Measurements from ENCODE around the gene VMO1. TPM values are rescaled to one million over a fixed set of nuclear protein-coding genes. Genes with fewer than 3 reads are reported as not detected.

The VMO1 gene
- total RNA-seq, 1 donor from 2014 or later: not detected

DNA sequence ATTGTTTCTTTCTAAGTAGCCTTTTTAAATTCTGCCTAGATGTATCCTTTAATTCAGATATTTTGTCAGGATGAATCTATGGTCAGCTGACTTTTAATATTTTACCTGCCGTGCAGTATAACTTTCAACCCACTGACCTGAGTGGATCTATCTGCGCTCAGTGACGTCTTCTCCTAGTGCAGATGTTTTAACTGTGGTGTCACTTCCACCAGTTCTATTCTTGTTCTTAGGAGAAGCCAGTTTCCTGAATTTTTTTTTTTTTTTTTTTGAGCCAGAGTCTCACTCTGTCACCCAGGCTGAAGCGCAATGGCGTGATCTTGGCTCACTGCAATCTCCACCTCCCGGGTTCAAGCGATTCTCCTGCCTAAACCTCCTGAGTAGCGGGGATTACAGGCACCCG lies 19.4 kb downstream of the VMO1 start:
- Histone ChIP-seq H3K4me3 (ENCODE audit: low read depth, low read length) (no peak overlapping the region), H3K27me3 (ENCODE audit: control insufficient read depth, insufficient read depth, low read length) (peaks cover 3% of the 10 kb centered on the region), H3K36me3 (ENCODE audit: control insufficient read depth, insufficient read depth, low read length) (no peaks in the 10 kb centered on the region)
- TF ChIP-seq, protein P1, sequence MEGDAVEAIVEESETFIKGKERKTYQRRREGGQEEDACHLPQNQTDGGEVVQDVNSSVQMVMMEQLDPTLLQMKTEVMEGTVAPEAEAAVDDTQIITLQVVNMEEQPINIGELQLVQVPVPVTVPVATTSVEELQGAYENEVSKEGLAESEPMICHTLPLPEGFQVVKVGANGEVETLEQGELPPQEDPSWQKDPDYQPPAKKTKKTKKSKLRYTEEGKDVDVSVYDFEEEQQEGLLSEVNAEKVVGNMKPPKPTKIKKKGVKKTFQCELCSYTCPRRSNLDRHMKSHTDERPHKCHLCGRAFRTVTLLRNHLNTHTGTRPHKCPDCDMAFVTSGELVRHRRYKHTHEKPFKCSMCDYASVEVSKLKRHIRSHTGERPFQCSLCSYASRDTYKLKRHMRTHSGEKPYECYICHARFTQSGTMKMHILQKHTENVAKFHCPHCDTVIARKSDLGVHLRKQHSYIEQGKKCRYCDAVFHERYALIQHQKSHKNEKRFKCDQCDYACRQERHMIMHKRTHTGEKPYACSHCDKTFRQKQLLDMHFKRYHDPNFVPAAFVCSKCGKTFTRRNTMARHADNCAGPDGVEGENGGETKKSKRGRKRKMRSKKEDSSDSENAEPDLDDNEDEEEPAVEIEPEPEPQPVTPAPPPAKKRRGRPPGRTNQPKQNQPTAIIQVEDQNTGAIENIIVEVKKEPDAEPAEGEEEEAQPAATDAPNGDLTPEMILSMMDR (IDR thresholded peaks at IDR 0.05; ENCODE audit: insufficient read depth, low read length, poor library complexity, severe bottlenecking): no peak
- no peak for DNase-seq (ENCODE audit: low read depth)

- no peaks in the 10 kb centered on the region for H3K36me3 ChIP-seq (ENCODE audit: control insufficient read depth, insufficient read depth, low read length)
- no peak overlapping the region for H3K4me3 ChIP-seq (ENCODE audit: low read depth, low read length)
- DNase-seq (ENCODE audit: low read depth): no peak
- H3K27me3 ChIP-seq (ENCODE audit: control insufficient read depth, insufficient read depth, low read length): peaks cover 2% of the 10 kb centered on the region
- TF ChIP-seq, protein P1 (IDR thresholded peaks at IDR 0.05; ENCODE audit: insufficient read depth, low read length, poor library complexity, severe bottlenecking): no peak
These were observed 20.0 kb downstream of the VMO1 start for GRCh38 chr17:4766201-4766600.

GRCh38 chr17:4764595-4764994 lies 21.6 kb downstream of the VMO1 start:
- TF ChIP-seq, protein P1 (IDR thresholded peaks at IDR 0.05; ENCODE audit: insufficient read depth, low read length, poor library complexity, severe bottlenecking): no peak
- peaks cover 2% of the 10 kb centered on the region for H3K27me3 ChIP-seq (ENCODE audit: control insufficient read depth, insufficient read depth, low read length)
- H3K4me3 ChIP-seq (ENCODE audit: low read depth, low read length): no peak overlapping the region
- DNase-seq (ENCODE audit: low read depth): no peak
- H3K36me3 ChIP-seq (ENCODE audit: control insufficient read depth, insufficient read depth, low read length): no peaks in the 10 kb centered on the region

DNA sequence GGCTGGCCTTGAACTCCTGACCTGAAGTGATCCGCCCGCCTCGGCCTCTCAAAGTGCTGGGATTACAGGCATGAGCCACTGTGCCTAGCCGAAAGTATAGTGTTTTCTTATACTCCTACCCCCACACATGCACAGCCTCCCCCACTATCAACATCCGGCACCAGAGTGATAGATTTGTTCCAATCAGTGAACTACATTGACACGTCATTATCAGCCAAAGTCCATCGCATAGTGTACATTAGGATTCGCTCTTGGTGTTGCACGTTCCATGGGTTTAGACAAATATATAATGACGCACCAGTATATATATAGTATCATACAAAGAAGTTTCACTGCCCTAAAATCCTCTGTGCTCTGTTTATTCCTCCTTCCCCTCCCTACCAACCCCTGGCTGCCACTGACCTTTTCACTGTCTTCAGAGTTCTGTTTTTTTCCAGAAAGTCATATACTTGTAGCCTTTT lies 26.4 kb downstream of the VMO1 start:
- no peak overlapping the region for H3K4me3 ChIP-seq (ENCODE audit: low read depth, low read length)
- TF ChIP-seq, protein P1 (IDR thresholded peaks at IDR 0.05; ENCODE audit: insufficient read depth, low read length, poor library complexity, severe bottlenecking): no peak

GRCh38 chr17:4753392-4753791 lies 32.8 kb downstream of the VMO1 start:
- TF ChIP-seq, protein P1 (IDR thresholded peaks at IDR 0.05; ENCODE audit: insufficient read depth, low read length, poor library complexity, severe bottlenecking): no peak
- peaks cover 16% of the 10 kb centered on the region for H3K27me3 ChIP-seq (ENCODE audit: control insufficient read depth, insufficient read depth, low read length)
- no peak for DNase-seq (ENCODE audit: low read depth)
- no peak overlapping the region for H3K4me3 ChIP-seq (ENCODE audit: low read depth, low read length)
- no peaks in the 10 kb centered on the region for H3K36me3 ChIP-seq (ENCODE audit: control insufficient read depth, insufficient read depth, low read length)

More for the DNA sequence above, 26.4 kb downstream of the VMO1 start:
- Histone ChIP-seq H3K36me3 (ENCODE audit: control insufficient read depth, insufficient read depth, low read length) (no peaks in the 10 kb centered on the region), H3K27me3 (ENCODE audit: control insufficient read depth, insufficient read depth, low read length) (no peaks in the 10 kb centered on the region)
- no peak for DNase-seq (ENCODE audit: low read depth)

- peaks cover 18% of the 10 kb centered on the region for H3K27me3 ChIP-seq (ENCODE audit: control insufficient read depth, insufficient read depth, low read length)
- no peak overlapping the region for H3K4me3 ChIP-seq (ENCODE audit: low read depth, low read length)
- DNase-seq (ENCODE audit: low read depth): no peak
- TF ChIP-seq, protein P1 (IDR thresholded peaks at IDR 0.05; ENCODE audit: insufficient read depth, low read length, poor library complexity, severe bottlenecking): no peak
- no peaks in the 10 kb centered on the region for H3K36me3 ChIP-seq (ENCODE audit: control insufficient read depth, insufficient read depth, low read length)
These were observed 34.2 kb downstream of the VMO1 start for GRCh38 chr17:4751932-4752331.

All from kidney epithelial cell (primary cell).